Epidermal melanocyte (primary cell): ENCODE measurements around the gene MNT.
A peak's percentile ranks its signal among the peaks of the same experiment; 100 is the strongest.

Source experiments
- DNase-seq: peaks from one replicate; pipeline ENCODE4 v3.0.0; 2011; ENCODE audit warnings: low spot score; ENCODE audit not compliant: insufficient read length

The MNT gene

GRCh38 chr17:2363851-2364762 is 36.8 kb downstream of the MNT start:
- DNase-seq, result no peak

- DNase-seq, result no peak
Observed at GRCh38 chr17:2363318-2363717, 37.5 kb downstream of the MNT start.

- DNase-seq, result no peak
Observed at GRCh38 chr17:2362881-2363280, 38.0 kb downstream of the MNT start.

- no peak for DNase-seq
Observed at GRCh38 chr17:2362416-2362815, 38.4 kb downstream of the MNT start.

GRCh38 chr17:2362016-2362415 is 38.8 kb downstream of the MNT start:
- DNase-seq, result no peak

GRCh38 chr17:2361010-2361760 is 39.7 kb downstream of the MNT start:
- DNase-seq, result no peak

GRCh38 chr17:2357931-2358434 is 42.9 kb downstream of the MNT start:
- no peak for DNase-seq

- no peak for DNase-seq
Observed at GRCh38 chr17:2357237-2357636, 43.6 kb downstream of the MNT start.

GRCh38 chr17:2354311-2354710 is 46.5 kb downstream of the MNT start:
- no peak for DNase-seq

GRCh38 chr17:2351269-2351668 is 49.6 kb downstream of the MNT start:
- no peak for DNase-seq

- peak; percentile 91 for DNase-seq
Observed at GRCh38 chr17:2347805-2348685, 52.8 kb downstream of the MNT start.

- no peak for DNase-seq
Observed at GRCh38 chr17:2346475-2346874, 54.4 kb downstream of the MNT start.

GRCh38 chr17:2344528-2344927 is 56.3 kb downstream of the MNT start:
- no peak for DNase-seq

- DNase-seq, result no peak
Observed at GRCh38 chr17:2343421-2343820, 57.4 kb downstream of the MNT start.

GRCh38 chr17:2338315-2338657 is 62.6 kb downstream of the MNT start:
- DNase-seq, result no peak

- peak; percentile 67 for DNase-seq
Observed at GRCh38 chr17:2337544-2338314, 63.1 kb downstream of the MNT start.

- peak; percentile 71 for DNase-seq
Observed at GRCh38 chr17:2336852-2337543, 63.9 kb downstream of the MNT start, which contains the start of gene SGSM2. TSS of gene SGSM2 (plus strand) at chr17:2337501. CDS start at chr17:2337689, 188 bp downstream.

- DNase-seq, result peak; percentile 99
Observed at GRCh38 chr17:2336215-2336851, 64.5 kb downstream of the MNT start, which contains the start of gene TSR1. TSS of gene TSR1 (minus strand) at chr17:2336457. CDS start at chr17:2336427, 30 bp downstream.

- no peak for DNase-seq
Observed at GRCh38 chr17:2335726-2336214, 65.1 kb downstream of the MNT start.
